ENCODE results near the gene TTC39A.

The TTC39A gene

GRCh38 chr1:51305371-51305823 is 25.0 kb downstream of the TTC39A start:
- Mint-ChIP-seq H3K9me3 (no peaks in the 10 kb centered on the region), H3K4me3 (no peak overlapping the region), H3K27ac (peak overlapping the region; percentile 69 to 76 (median 70)), H3K27me3 (ENCODE audit: low read depth) (peaks cover 11% of the 10 kb centered on the region), H3K36me3 (ENCODE audit: low read depth) (no peaks in the 10 kb centered on the region), H3K4me1 (peaks cover 5% of the 10 kb centered on the region)
- TF ChIP-seq CTCF (IDR thresholded peaks at IDR 0.05; ENCODE audit: unreplicated experiment in 3 of 3): no peak

GRCh38 chr1:51304360-51304759 is 26.0 kb downstream of the TTC39A start:
- no peak overlapping the region for H3K4me3 Mint-ChIP-seq
- H3K4me1 Mint-ChIP-seq: peaks cover 5% of the 10 kb centered on the region
- no peaks in the 10 kb centered on the region for H3K9me3 Mint-ChIP-seq
- no peaks in the 10 kb centered on the region for H3K36me3 Mint-ChIP-seq (ENCODE audit: low read depth)
- peaks cover 11% of the 10 kb centered on the region for H3K27me3 Mint-ChIP-seq (ENCODE audit: low read depth)
- H3K27ac Mint-ChIP-seq: peak overlapping the region in 2 of 3 experiments; percentile 32 to 77
- no peak for TF ChIP-seq CTCF (IDR thresholded peaks at IDR 0.05; ENCODE audit: unreplicated experiment in 3 of 3)

GRCh38 chr1:51303751-51304251 is 26.6 kb downstream of the TTC39A start:
- H3K4me1 Mint-ChIP-seq: peaks cover 5% of the 10 kb centered on the region
- no peak for TF ChIP-seq CTCF (IDR thresholded peaks at IDR 0.05; ENCODE audit: unreplicated experiment in 3 of 3)
- no peaks in the 10 kb centered on the region for H3K36me3 Mint-ChIP-seq (ENCODE audit: low read depth)
- peak overlapping the region; percentile 9 to 77 (median 32) for H3K27ac Mint-ChIP-seq
- peaks cover 11% of the 10 kb centered on the region for H3K27me3 Mint-ChIP-seq (ENCODE audit: low read depth)
- no peak overlapping the region for H3K4me3 Mint-ChIP-seq
- no peaks in the 10 kb centered on the region for H3K9me3 Mint-ChIP-seq

- Mint-ChIP-seq H3K27me3 (ENCODE audit: low read depth) (peaks cover 11% of the 10 kb centered on the region), H3K36me3 (ENCODE audit: low read depth) (no peaks in the 10 kb centered on the region), H3K9me3 (no peaks in the 10 kb centered on the region), H3K4me1 (peaks cover 7% of the 10 kb centered on the region), H3K27ac (peak overlapping the region; percentile 9 to 77 (median 32)), H3K4me3 (no peak overlapping the region)
- TF ChIP-seq CTCF (IDR thresholded peaks at IDR 0.05; ENCODE audit: unreplicated experiment in 3 of 3): no peak
These were observed 27.0 kb downstream of the TTC39A start for GRCh38 chr1:51303315-51303714.

GRCh38 chr1:51302746-51303145 is 27.6 kb downstream of the TTC39A start:
- no peaks in the 10 kb centered on the region for H3K9me3 Mint-ChIP-seq
- H3K27ac Mint-ChIP-seq: no peak overlapping the region
- H3K27me3 Mint-ChIP-seq (ENCODE audit: low read depth): peaks cover 11% of the 10 kb centered on the region
- no peaks in the 10 kb centered on the region for H3K36me3 Mint-ChIP-seq (ENCODE audit: low read depth)
- H3K4me1 Mint-ChIP-seq: peaks cover 13% of the 10 kb centered on the region
- no peak for TF ChIP-seq CTCF (IDR thresholded peaks at IDR 0.05; ENCODE audit: unreplicated experiment in 3 of 3)
- no peak overlapping the region for H3K4me3 Mint-ChIP-seq

GRCh38 chr1:51302270-51302669 is 28.1 kb downstream of the TTC39A start:
- Mint-ChIP-seq H3K4me1 (peaks cover 17% of the 10 kb centered on the region), H3K27ac (no peak overlapping the region), H3K9me3 (no peaks in the 10 kb centered on the region), H3K27me3 (ENCODE audit: low read depth) (peaks cover 11% of the 10 kb centered on the region), H3K4me3 (no peak overlapping the region), H3K36me3 (ENCODE audit: low read depth) (no peaks in the 10 kb centered on the region)
- no peak for TF ChIP-seq CTCF (IDR thresholded peaks at IDR 0.05; ENCODE audit: unreplicated experiment in 3 of 3)
